ENCODE results near the gene GLP2R. TPM values are rescaled to one million over a fixed set of nuclear protein-coding genes. Genes with fewer than 3 reads are reported as not detected.

The GLP2R gene
- total and polyA plus RNA-seq, 2 of the 8 experiments (the other 6 are each of a cell fraction or from before 2014, with no cell fraction given) = not detected

GRCh38 chr17:9917801-9918200, 92.1 kb downstream of the GLP2R start:
- DNase-seq (ENCODE audit: low read depth in 1 of 2, low spot score in 2 of 2) (no peak), FAIRE-seq (no peak)
- no peak overlapping the region for H3K23ac ChIP-seq (ENCODE audit: insufficient read length)
- no peaks in the 10 kb centered on the region for H3K27me3 ChIP-seq (replicated peaks in 1 of 4; ENCODE audit: control insufficient read depth in 3 of 4, extremely low read depth in 1 of 4, insufficient read depth in 3 of 4, low read length in 3 of 4)
- H3K14ac ChIP-seq (ENCODE audit: insufficient read length) = no peak overlapping the region
- no peak overlapping the region for H2BK12ac ChIP-seq (ENCODE audit: low read depth, low read length)
- H2BK5ac ChIP-seq (ENCODE audit: low read depth, low read length) = no peak overlapping the region
- no peak overlapping the region for H2AK5ac ChIP-seq (ENCODE audit: low read depth, low read length)
- no peaks in the 10 kb centered on the region for H3K36me3 ChIP-seq (ENCODE audit: control insufficient read depth in 2 of 4, insufficient read depth in 4 of 4, low read length in 3 of 4)
- H3K79me2 ChIP-seq (ENCODE audit: control insufficient read depth in 1 of 2, insufficient read depth in 2 of 2, low read length in 2 of 2) = no peaks in the 10 kb centered on the region
- H3K56ac ChIP-seq (replicated peaks; ENCODE audit: insufficient read length, low read depth, low read length) = no peak overlapping the region
- no peak overlapping the region for H4K91ac ChIP-seq (replicated peaks; ENCODE audit: insufficient read length, low read length)
- H3K4ac ChIP-seq (replicated peaks; ENCODE audit: insufficient read length, low read depth, low read length) = no peak overlapping the region
- no peaks in the 10 kb centered on the region for H3K23me2 ChIP-seq (ENCODE audit: low read depth, low read length)
- H2AFZ ChIP-seq (ENCODE audit: low read length) = no peak overlapping the region
- no peak overlapping the region for H3K18ac ChIP-seq (ENCODE audit: extremely low read depth, low read length)
- H3K4me2 ChIP-seq (ENCODE audit: insufficient read depth in 1 of 2, low read depth in 2 of 2, low read length in 2 of 2) = no peak overlapping the region
- no peaks in the 10 kb centered on the region for H3K79me1 ChIP-seq (ENCODE audit: low read depth, low read length)
- ChIA-PET POLR2A (ENCODE audit: partially characterized antibody) (no interaction called here), CTCF (ENCODE audit: partially characterized antibody) (interaction anchor here (0.6 to 6.0 kb wide), 7 partner anchors 9 to 189 kb away, joined by 3 to 49 read pairs (median 4); partner anchors contain the start of gene RCVRN)
- H2BK20ac ChIP-seq (ENCODE audit: low read length) = no peak overlapping the region
- no peak overlapping the region for H2BK15ac ChIP-seq (ENCODE audit: low read length)
- H3K4me3 ChIP-seq (ENCODE audit: extremely low read depth in 1 of 4, insufficient read depth in 2 of 4, low read depth in 3 of 4, low read length in 4 of 4) = no peak overlapping the region
- H3K9ac ChIP-seq (replicated peaks in 1 of 4; ENCODE audit: extremely low read depth in 1 of 4, low read depth in 3 of 4, low read length in 3 of 4) = no peak overlapping the region
- WGBS, 2 experiments (ENCODE audit: extremely low coverage in 1 of 2, insufficient coverage in 1 of 2, insufficient read length in 1 of 2, insufficient replicate concordance in 2 of 2, low coverage in 1 of 2, low lambda C conversion rate in 2 of 2, missing lambda C conversion rate in 1 of 2) = 86% methylated on average over 14 of the region's 19 CpGs; no CpG with 5 or more reads in 1 of the 2 experiments
- no peak overlapping the region for H2BK120ac ChIP-seq (replicated peaks; ENCODE audit: low read depth, low read length)
- H3K9me3 ChIP-seq (ENCODE audit: insufficient read depth in 2 of 2, low read depth in 1 of 2, low read length in 1 of 2) = no peaks in the 10 kb centered on the region
- no peaks in the 10 kb centered on the region for H3K4me1 ChIP-seq (replicated peaks in 1 of 4; ENCODE audit: control insufficient read depth in 3 of 4, insufficient read depth in 4 of 4, low read length in 3 of 4)
- H4K20me1 ChIP-seq (replicated peaks in 1 of 2; ENCODE audit: control insufficient read depth in 1 of 2, insufficient read depth in 2 of 2, low read length in 2 of 2) = no peaks in the 10 kb centered on the region
- no peak overlapping the region; the same call in 1 of the 2 replicates for H3K27ac ChIP-seq (ENCODE audit: low read depth, low read length)
- no peak overlapping the region for H4K5ac ChIP-seq (ENCODE audit: insufficient read length, low read depth, low read length)
- no peak overlapping the region for H4K8ac ChIP-seq (ENCODE audit: extremely low read depth, insufficient read depth, low read length)
- no peak for TF ChIP-seq CTCF (IDR thresholded peaks at IDR 0.05; ENCODE audit: control extremely low read depth in 1 of 3, insufficient read depth in 1 of 3, low read depth in 1 of 3, low read length in 3 of 3)

Measured in H1 (cell line).